Osteoblast (primary cell): Measurements from ENCODE around the gene COPS6. TPM values are rescaled to one million over a fixed set of nuclear protein-coding genes. Genes with fewer than 3 reads are reported as not detected.

Source experiments
- DNase-seq: peaks from one replicate; pipeline ENCODE4 v3.0.0; 2011; ENCODE audit warnings: low spot score, mixed read lengths; ENCODE audit not compliant: insufficient read length; ENCODE audit errors: missing footprints
- H2AFZ ChIP-seq: 2 replicates; pipeline ENCODE4 v1.6.0; 2011; ENCODE audit warnings: mild to moderate bottlenecking, low read length
- H3K27ac ChIP-seq: 2 replicates; pipeline ENCODE4 v1.5.1; 2011; ENCODE audit warnings: mild to moderate bottlenecking, low read depth, low read length, moderate library complexity
- H3K27me3 ChIP-seq: 2 replicates; pipeline ENCODE4 v1.6.0; 2012; ENCODE audit warnings: mild to moderate bottlenecking, control low read depth, inconsistent platforms, low read length, moderate library complexity; ENCODE audit not compliant: insufficient read depth
- H3K36me3 ChIP-seq: 2 replicates; pipeline ENCODE4 v1.5.1; 2011; ENCODE audit warnings: mild to moderate bottlenecking, low read length, control low read depth, moderate library complexity; ENCODE audit not compliant: insufficient read depth
- H3K4me1 ChIP-seq: 2 replicates; pipeline ENCODE4 v1.5.1; 2011; ENCODE audit warnings: mild to moderate bottlenecking, low read length, control low read depth, moderate library complexity; ENCODE audit not compliant: insufficient read depth
- H3K4me2 ChIP-seq: 2 replicates; pipeline ENCODE4 v1.6.0; 2011; ENCODE audit warnings: mild to moderate bottlenecking, low read length; ENCODE audit not compliant: insufficient read depth
- H3K4me3 ChIP-seq: fragments of 200-600 bp; sonication (generic); 3 replicates; pipeline ENCODE4 v1.5.1; 2012; ENCODE audit warnings: mild to moderate bottlenecking, low read length, inconsistent platforms; ENCODE audit not compliant: insufficient read depth
- H3K79me2 ChIP-seq: 2 replicates; pipeline ENCODE4 v1.6.0; 2012; ENCODE audit warnings: mild to moderate bottlenecking, low read length, control low read depth, inconsistent platforms; ENCODE audit not compliant: insufficient read depth
- H3K9me3 ChIP-seq: 2 replicates; pipeline ENCODE4 v1.5.1; 2011; ENCODE audit warnings: low read depth, low read length, control low read depth
- H4K20me1 ChIP-seq: 2 replicates; pipeline ENCODE4 v1.6.0; 2012; ENCODE audit warnings: mild to moderate bottlenecking, low read length, control low read depth; ENCODE audit not compliant: insufficient read depth
- CTCF ChIP-seq: IDR thresholded peaks from 2 replicates; pipeline ENCODE4 v1.5.1; 2011; ENCODE audit warnings: mild to moderate bottlenecking, low read depth, low read length, moderate library complexity; ENCODE audit errors: extremely low read depth
- total RNA-seq: library from RNA; depleted of rRNA; stranded (reverse); fragments of >200 nt; gene quantifications from 2 replicates; pipeline ENCODE4 v1.2.3, GENCODE V29; 2012

The COPS6 gene
- total RNA-seq, 1 donor: 45.6 TPM

- Histone ChIP-seq H3K4me2 (no peak overlapping the region), H3K79me2 (peaks cover 3% of the 10 kb centered on the region), H3K4me1 (peaks cover 7% of the 10 kb centered on the region), H3K27ac (no peak overlapping the region), H2AFZ (no peak overlapping the region), H4K20me1 (no peaks in the 10 kb centered on the region), H3K36me3 (no peaks in the 10 kb centered on the region), H3K4me3 (no peak overlapping the region), H3K27me3 (peaks cover 3% of the 10 kb centered on the region), H3K9me3 (no peaks in the 10 kb centered on the region)
- DNase-seq: no peak
- no peak for TF ChIP-seq CTCF
Measured at GRCh38 chr7:100132126-100132525, 43.4 kb downstream of the COPS6 start.

DNA sequence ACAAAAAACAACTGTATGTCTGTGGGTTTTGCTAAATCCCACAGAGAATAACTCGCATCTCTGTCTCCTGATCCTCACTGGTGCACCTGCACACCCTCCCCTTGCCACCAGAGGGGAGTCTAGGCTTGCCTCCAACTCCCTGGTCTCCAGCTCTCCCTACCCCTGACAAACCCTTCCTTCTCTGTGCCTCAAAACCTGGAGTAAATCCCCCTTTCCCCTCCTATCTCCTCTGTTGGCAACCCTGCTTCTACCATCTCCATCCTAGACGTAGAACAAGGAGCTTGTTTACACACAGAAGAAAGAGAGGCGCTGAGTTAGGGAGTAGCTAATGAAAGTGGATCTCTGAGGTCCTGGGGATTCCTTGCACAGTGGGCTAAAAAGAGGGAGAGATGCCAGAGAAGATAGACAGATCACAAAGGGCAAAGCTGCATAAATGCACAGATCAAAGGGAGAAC lies 44.0 kb downstream of the COPS6 start:
- Histone ChIP-seq H3K36me3 (no peaks in the 10 kb centered on the region), H2AFZ (no peak overlapping the region), H3K4me3 (no peak overlapping the region), H3K27ac (no peak overlapping the region), H3K4me1 (peaks cover 7% of the 10 kb centered on the region), H4K20me1 (no peaks in the 10 kb centered on the region), H3K79me2 (peaks cover under 1% of the 10 kb centered on the region), H3K9me3 (no peaks in the 10 kb centered on the region), H3K27me3 (peaks cover 3% of the 10 kb centered on the region), H3K4me2 (no peak overlapping the region)
- DNase-seq: peak; percentile 93
- peak; percentile 90 for TF ChIP-seq CTCF

GRCh38 chr7:100137851-100138760 lies 49.3 kb downstream of the COPS6 start:
- no peaks in the 10 kb centered on the region for H3K36me3 ChIP-seq
- no peaks in the 10 kb centered on the region for H3K79me2 ChIP-seq
- H3K27me3 ChIP-seq: no peaks in the 10 kb centered on the region
- H4K20me1 ChIP-seq: no peaks in the 10 kb centered on the region
- H2AFZ ChIP-seq: no peak overlapping the region
- no peak overlapping the region for H3K4me3 ChIP-seq
- peak; percentile 69 for DNase-seq
- no peaks in the 10 kb centered on the region for H3K4me1 ChIP-seq
- no peak for TF ChIP-seq CTCF
- H3K27ac ChIP-seq: no peak overlapping the region
- no peaks in the 10 kb centered on the region for H3K9me3 ChIP-seq
- no peak overlapping the region for H3K4me2 ChIP-seq

GRCh38 chr7:100141555-100141949 lies 52.8 kb downstream of the COPS6 start:
- H3K9me3 ChIP-seq: no peaks in the 10 kb centered on the region
- H3K4me3 ChIP-seq: no peak overlapping the region
- H3K4me2 ChIP-seq: no peak overlapping the region
- DNase-seq: no peak
- no peak overlapping the region for H2AFZ ChIP-seq
- H3K79me2 ChIP-seq: no peaks in the 10 kb centered on the region
- H3K4me1 ChIP-seq: no peaks in the 10 kb centered on the region
- no peak for TF ChIP-seq CTCF
- no peaks in the 10 kb centered on the region for H3K36me3 ChIP-seq
- no peaks in the 10 kb centered on the region for H4K20me1 ChIP-seq
- H3K27me3 ChIP-seq: no peaks in the 10 kb centered on the region
- no peak overlapping the region for H3K27ac ChIP-seq
